ENCODE data around the gene FSTL4. TPM values are rescaled to one million over a fixed set of nuclear protein-coding genes. Genes with fewer than 3 reads are reported as not detected.

Gene FSTL4
- total and polyA plus RNA-seq, 2 donors from 2014 or later: 0.09 to 4.0 TPM

DNA sequence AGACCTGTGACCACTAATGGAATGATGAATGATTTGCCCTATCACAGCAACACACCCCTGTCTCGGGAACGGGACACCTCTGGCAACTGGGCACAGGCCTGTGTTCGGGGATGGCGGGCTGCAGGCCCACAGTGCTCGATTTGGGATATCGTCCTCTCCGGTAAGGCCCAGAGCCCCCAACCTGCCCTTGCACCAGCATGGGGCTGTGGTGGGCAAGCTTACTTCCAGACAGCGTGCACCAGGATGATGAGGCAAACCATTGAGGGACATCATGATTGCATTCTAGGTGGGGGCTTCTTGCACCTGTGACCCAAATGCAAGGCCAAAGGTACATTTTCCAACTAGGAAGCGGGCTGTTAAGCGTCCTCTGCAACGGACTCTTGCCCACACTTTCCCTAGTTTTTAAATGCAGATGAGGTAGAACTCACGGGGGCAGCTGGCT is 275.4 kb downstream of the FSTL4 start:
- Histone ChIP-seq H3K4me3 (ENCODE audit: low read length in 3 of 3) (no peak overlapping the region), H3K27me3 (ENCODE audit: control insufficient read depth, insufficient read depth, low read length) (no peaks in the 10 kb centered on the region), H3K36me3 (ENCODE audit: control insufficient read depth in 2 of 3, insufficient read depth in 3 of 3, low read length in 3 of 3) (no peaks in the 10 kb centered on the region), H3K27ac (ENCODE audit: low read depth in 2 of 2, low read length in 2 of 2) (no peak overlapping the region), H3K9me3 (ENCODE audit: control insufficient read depth in 2 of 3, insufficient read depth in 1 of 3, low read length in 3 of 3) (no peaks in the 10 kb centered on the region), H3K4me1 (ENCODE audit: control insufficient read depth in 2 of 3, insufficient read depth in 2 of 3, low read depth in 1 of 3, low read length in 3 of 3) (peaks cover 0 to 2% (median 0%) of the 10 kb centered on the region in 3 donors), H3K9ac (ENCODE audit: low read length in 3 of 3) (no peak overlapping the region)
- intact Hi-C loops (cut with DNase I): no loop called here
- TF ChIP-seq, protein P1, sequence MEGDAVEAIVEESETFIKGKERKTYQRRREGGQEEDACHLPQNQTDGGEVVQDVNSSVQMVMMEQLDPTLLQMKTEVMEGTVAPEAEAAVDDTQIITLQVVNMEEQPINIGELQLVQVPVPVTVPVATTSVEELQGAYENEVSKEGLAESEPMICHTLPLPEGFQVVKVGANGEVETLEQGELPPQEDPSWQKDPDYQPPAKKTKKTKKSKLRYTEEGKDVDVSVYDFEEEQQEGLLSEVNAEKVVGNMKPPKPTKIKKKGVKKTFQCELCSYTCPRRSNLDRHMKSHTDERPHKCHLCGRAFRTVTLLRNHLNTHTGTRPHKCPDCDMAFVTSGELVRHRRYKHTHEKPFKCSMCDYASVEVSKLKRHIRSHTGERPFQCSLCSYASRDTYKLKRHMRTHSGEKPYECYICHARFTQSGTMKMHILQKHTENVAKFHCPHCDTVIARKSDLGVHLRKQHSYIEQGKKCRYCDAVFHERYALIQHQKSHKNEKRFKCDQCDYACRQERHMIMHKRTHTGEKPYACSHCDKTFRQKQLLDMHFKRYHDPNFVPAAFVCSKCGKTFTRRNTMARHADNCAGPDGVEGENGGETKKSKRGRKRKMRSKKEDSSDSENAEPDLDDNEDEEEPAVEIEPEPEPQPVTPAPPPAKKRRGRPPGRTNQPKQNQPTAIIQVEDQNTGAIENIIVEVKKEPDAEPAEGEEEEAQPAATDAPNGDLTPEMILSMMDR (IDR thresholded peaks at IDR 0.05; ENCODE audit: borderline replicate concordance, extremely low read depth, insufficient read depth): no peak
- FAIRE-seq (no peak), DNase-seq (peak in 1 of 5 donors; percentile 35)

DNA sequence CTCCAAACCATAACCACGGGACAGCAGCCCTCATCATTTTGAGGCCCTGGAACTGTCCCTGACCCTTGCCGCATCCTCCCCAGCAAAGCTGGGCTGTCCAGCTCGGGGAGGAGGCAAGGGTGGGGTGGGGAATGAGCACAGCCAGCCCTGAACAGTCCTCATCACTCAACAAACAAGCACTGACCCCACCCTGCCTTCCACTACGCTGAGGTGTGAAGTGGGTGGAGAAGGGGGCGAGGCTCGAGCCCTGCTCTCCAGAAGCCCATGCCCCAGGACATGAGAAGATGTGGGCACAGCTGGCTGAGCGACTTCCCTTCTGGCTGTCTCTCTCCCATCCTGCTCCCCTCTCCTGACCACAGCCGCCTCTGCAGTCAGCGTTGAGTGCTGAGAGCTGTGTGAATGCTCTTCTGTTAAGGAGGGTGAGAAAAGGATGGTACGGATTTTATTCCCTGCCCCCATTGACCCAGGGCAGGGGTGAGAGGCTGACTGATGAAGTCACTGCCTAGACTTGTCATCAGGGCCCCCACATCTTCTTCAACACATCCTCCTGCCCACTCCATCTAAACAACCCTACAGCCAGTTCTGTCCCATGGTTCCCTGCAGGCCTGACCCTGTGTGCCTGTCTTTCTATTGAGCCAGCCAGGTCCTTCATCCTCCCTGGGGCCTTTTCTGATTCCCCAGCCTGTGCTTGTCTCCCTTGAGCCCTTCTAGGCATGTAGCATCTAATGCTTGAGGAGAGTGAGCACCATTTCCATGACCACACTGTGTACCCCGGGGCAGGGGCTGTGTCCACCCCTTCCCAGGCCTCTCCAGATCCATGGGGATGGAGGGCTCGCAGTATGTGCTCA is 276.0 kb downstream of the FSTL4 start:
- TF ChIP-seq, protein P1 (IDR thresholded peaks at IDR 0.05; ENCODE audit: borderline replicate concordance, extremely low read depth, insufficient read depth): no peak
- Histone ChIP-seq H3K9me3 (ENCODE audit: control insufficient read depth in 2 of 3, insufficient read depth in 1 of 3, low read length in 3 of 3) (no peaks in the 10 kb centered on the region), H3K9ac (ENCODE audit: low read length in 3 of 3) (no peak overlapping the region), H3K27me3 (ENCODE audit: control insufficient read depth, insufficient read depth, low read length) (no peaks in the 10 kb centered on the region), H3K36me3 (ENCODE audit: control insufficient read depth in 2 of 3, insufficient read depth in 3 of 3, low read length in 3 of 3) (no peaks in the 10 kb centered on the region), H3K27ac (ENCODE audit: low read depth in 2 of 2, low read length in 2 of 2) (no peak overlapping the region), H3K4me3 (ENCODE audit: low read length in 3 of 3) (no peak overlapping the region), H3K4me1 (ENCODE audit: control insufficient read depth in 2 of 3, insufficient read depth in 2 of 3, low read depth in 1 of 3, low read length in 3 of 3) (peaks cover 0 to 2% (median 0%) of the 10 kb centered on the region in 3 donors)
- FAIRE-seq (no peak), DNase-seq (peak in 1 of 5 donors; percentile 46)
- intact Hi-C loops (cut with DNase I): no loop called here

DNA sequence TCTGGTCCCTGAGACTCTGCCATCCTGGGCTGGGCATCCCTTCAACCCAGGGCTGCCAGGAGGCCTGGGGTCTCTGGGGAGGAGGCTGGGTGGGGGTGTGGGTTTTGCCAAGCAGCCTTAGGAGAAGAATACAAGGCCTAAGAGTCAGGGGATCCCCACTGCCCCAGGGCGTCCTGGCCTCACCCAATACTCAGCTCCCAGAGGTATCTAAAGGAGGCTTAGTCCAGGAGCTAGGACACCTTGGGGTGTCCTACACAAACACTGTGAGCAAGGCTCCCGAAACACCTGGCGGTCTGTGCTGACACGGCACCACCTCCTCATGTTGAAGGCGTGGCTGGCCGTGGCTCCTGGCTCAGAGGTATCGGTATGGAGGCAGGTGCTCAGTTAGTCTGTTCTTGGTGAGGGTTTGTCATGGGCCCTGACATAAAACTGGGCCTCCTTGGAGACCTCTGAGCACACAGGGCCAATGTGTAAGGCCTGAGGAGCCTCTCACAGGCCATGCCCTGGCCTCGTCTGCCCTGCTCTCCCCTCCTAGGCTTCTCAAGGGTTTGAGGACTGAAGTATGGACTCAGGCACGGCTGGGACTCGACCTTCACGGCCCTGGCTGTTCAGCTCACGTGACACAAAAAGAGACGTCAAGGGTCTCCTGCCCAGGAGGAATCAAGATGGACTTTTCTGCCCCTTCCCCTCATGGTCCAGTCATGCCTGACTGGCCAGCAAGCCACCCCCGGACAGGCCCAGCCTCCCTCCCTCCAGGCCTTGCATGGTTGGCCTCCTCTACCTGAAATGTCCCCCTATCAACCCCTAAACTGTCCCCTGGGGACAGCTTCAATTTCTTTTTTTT is 277.3 kb downstream of the FSTL4 start:
- FAIRE-seq (no peak), DNase-seq (peak in 1 of 5 donors; percentile 66)

More for the DNA sequence above, 277.3 kb downstream of the FSTL4 start:
- no peaks in the 10 kb centered on the region for H3K36me3 ChIP-seq (ENCODE audit: control insufficient read depth in 2 of 3, insufficient read depth in 3 of 3, low read length in 3 of 3)
- TF ChIP-seq, protein P1 (IDR thresholded peaks at IDR 0.05; ENCODE audit: borderline replicate concordance, extremely low read depth, insufficient read depth): no peak
- H3K9me3 ChIP-seq (ENCODE audit: control insufficient read depth in 2 of 3, insufficient read depth in 1 of 3, low read length in 3 of 3): no peaks in the 10 kb centered on the region
- peaks cover 0 to 2% (median 0%) of the 10 kb centered on the region in 3 donors for H3K4me1 ChIP-seq (ENCODE audit: control insufficient read depth in 2 of 3, insufficient read depth in 2 of 3, low read depth in 1 of 3, low read length in 3 of 3)
- no peak overlapping the region for H3K9ac ChIP-seq (ENCODE audit: low read length in 3 of 3)
- H3K4me3 ChIP-seq (ENCODE audit: low read length in 3 of 3): no peak overlapping the region
- intact Hi-C loops (cut with DNase I): no loop called here
- no peak overlapping the region for H3K27ac ChIP-seq (ENCODE audit: low read depth in 2 of 2, low read length in 2 of 2)
- no peaks in the 10 kb centered on the region for H3K27me3 ChIP-seq (ENCODE audit: control insufficient read depth, insufficient read depth, low read length)
